Measurements from ENCODE around the gene GNAI1.
A peak's percentile ranks its signal among the peaks of the same experiment; 100 is the strongest.

GNAI1 gene

GRCh38 chr7:80218723-80219122 is 84.1 kb downstream of the GNAI1 start:
- TF ChIP-seq, protein P1, sequence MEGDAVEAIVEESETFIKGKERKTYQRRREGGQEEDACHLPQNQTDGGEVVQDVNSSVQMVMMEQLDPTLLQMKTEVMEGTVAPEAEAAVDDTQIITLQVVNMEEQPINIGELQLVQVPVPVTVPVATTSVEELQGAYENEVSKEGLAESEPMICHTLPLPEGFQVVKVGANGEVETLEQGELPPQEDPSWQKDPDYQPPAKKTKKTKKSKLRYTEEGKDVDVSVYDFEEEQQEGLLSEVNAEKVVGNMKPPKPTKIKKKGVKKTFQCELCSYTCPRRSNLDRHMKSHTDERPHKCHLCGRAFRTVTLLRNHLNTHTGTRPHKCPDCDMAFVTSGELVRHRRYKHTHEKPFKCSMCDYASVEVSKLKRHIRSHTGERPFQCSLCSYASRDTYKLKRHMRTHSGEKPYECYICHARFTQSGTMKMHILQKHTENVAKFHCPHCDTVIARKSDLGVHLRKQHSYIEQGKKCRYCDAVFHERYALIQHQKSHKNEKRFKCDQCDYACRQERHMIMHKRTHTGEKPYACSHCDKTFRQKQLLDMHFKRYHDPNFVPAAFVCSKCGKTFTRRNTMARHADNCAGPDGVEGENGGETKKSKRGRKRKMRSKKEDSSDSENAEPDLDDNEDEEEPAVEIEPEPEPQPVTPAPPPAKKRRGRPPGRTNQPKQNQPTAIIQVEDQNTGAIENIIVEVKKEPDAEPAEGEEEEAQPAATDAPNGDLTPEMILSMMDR (conservative IDR thresholded peaks at IDR 0.05; ENCODE audit: low read depth), result no peak
- no peak overlapping the region for H3K27ac ChIP-seq
- ChIA-PET POLR2A (ENCODE audit: low non-redundant PET) (no interaction called here), CTCF (no interaction called here)
- peak; percentile 82 for DNase-seq (ENCODE audit: low spot score)

GRCh38 chr7:80220022-80220634 is 85.5 kb downstream of the GNAI1 start:
- H3K27ac ChIP-seq, result no peak overlapping the region
- TF ChIP-seq, protein P1 (conservative IDR thresholded peaks at IDR 0.05; ENCODE audit: low read depth), result no peak
- no peak for DNase-seq (ENCODE audit: low spot score)
- ChIA-PET POLR2A (ENCODE audit: low non-redundant PET) (no interaction called here), CTCF (no interaction called here)

DNA sequence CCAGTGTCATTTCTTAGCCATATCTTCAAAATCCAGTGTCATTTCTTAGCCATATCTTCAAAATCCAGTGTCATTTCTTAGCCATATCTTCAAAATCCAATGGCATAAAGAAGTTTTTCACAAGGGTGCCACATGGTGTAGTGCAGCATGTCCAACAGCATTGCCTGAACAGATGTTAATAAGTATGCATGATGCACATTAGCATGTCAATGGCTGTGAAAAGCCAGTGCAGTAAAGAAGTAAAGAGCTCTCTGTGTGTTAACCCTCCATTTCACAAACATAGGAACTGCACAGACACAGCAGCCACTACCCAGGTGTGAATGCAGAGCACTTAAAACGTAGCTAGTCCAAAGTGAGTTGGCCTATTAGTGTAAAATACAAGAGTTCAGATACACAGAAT is 89.8 kb downstream of the GNAI1 start:
- DNase-seq (ENCODE audit: low spot score), result no peak
- TF ChIP-seq, protein P1 (conservative IDR thresholded peaks at IDR 0.05; ENCODE audit: low read depth), result no peak
- ChIA-PET CTCF (interaction anchor here (1.1 kb wide), 1 partner anchor 175 kb away, joined by 4 read pairs; no protein-coding TSS in a partner anchor), POLR2A (ENCODE audit: low non-redundant PET) (no interaction called here)
- H3K27ac ChIP-seq, result no peak overlapping the region

DNA sequence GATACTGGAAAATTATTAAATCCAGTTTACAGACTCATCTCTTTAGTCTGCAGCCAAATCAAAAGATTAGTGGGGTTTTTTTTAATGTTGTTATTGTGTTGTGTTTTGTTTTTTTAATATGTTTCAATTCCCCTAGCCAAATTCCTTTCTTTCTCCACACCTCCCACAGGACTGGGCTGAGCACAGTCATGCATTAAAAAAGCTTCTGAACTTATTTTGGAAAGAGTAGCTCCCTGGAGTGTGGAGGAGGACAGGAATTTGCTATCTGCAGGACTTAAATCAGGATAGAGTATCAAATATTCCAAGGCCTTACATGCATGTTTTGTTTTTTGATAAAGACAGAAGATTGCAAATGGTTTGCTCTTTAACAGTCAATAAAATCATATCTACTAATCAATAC is 90.7 kb downstream of the GNAI1 start:
- DNase-seq (ENCODE audit: low spot score), result no peak
- POLR2A ChIA-PET (ENCODE audit: low non-redundant PET), result no interaction called here
- CTCF ChIA-PET, result interaction anchor here (1.1 kb wide), 1 partner anchor 174 kb away, joined by 4 read pairs; no protein-coding TSS in a partner anchor
- H3K27ac ChIP-seq, result no peak overlapping the region
- TF ChIP-seq, protein P1 (conservative IDR thresholded peaks at IDR 0.05; ENCODE audit: low read depth), result no peak

GRCh38 chr7:80226629-80227028 is 92.0 kb downstream of the GNAI1 start:
- ChIA-PET POLR2A (ENCODE audit: low non-redundant PET) (no interaction called here), CTCF (no interaction called here)
- DNase-seq (ENCODE audit: low spot score), result no peak
- no peak overlapping the region for H3K27ac ChIP-seq
- TF ChIP-seq, protein P1 (conservative IDR thresholded peaks at IDR 0.05; ENCODE audit: low read depth), result no peak

DNA sequence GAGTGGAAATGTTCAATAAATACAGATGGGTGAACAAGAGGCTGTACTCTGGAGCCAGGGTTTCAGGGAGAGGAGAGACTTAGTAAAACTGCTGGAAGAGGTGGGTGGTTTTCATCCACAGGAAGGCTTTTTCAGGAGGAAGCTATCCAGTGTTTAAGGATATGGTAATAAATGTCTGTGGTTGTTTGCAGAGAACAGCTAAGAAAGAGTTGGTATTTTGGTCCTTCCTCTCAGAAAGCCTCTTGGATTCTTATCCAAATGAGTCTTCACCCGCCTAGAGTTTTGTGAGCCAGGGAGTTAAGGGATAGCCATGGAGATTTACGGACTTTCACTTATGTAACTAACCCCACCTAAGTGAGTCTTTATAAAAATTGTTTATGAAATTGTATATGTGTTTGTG is 95.7 kb downstream of the GNAI1 start:
- CTCF ChIA-PET, result interaction anchor here (0.6 kb wide), 1 partner anchor 75 kb away, joined by 4 read pairs; no protein-coding TSS in a partner anchor
- TF ChIP-seq, protein P1 (conservative IDR thresholded peaks at IDR 0.05; ENCODE audit: low read depth), result no peak
- no peak for DNase-seq (ENCODE audit: low spot score)
- POLR2A ChIA-PET (ENCODE audit: low non-redundant PET), result no interaction called here
- no peak overlapping the region for H3K27ac ChIP-seq
